ENCODE measurements around the gene INPP5A. TPM values are rescaled to one million over a fixed set of nuclear protein-coding genes. Genes with fewer than 3 reads are reported as not detected.

The INPP5A gene
- total RNA-seq, 2 experiments from 2014 or later: 7.4 to 7.5 TPM

DNA sequence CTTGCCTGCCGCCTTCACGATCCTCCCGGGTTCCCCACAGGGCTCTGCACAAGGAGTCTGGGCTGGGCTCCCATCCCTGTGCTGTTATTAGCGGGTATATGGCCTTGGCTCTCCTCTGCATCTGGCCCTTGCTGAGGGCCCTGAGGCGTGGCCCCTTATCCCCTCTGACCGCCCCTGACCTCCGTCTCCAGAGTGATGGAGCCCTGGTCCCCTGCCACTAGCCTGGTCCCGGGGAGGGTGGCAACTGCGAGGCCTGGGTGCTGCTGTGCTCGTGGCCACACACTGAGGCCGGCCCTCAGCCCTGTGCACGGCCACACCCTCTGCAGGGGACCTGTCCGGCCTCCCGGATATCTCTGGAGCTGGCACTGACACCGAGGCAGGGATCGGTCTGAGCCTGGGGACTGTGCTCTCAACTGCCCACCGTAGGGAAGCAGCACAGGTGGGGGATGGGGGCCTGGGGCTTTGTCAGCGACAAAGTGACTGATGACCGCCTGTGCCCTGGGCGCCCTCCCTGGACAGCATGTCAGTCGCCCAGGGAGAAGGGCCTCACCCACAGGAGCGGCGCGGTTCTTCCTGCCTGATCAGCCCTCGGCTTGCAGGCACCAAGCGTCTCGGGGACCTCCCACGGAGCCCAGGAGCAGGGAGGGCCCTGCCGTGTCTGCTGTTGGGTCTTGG, 176.0 kb downstream of the INPP5A start:
- no peak overlapping the region for H3K4me3 Mint-ChIP-seq
- no peaks in the 10 kb centered on the region for H3K4me1 Mint-ChIP-seq (ENCODE audit: low read depth)
- no peak overlapping the region for H3K27ac Mint-ChIP-seq
- H3K36me3 Mint-ChIP-seq: peaks cover 8% of the 10 kb centered on the region
- H3K9me3 Mint-ChIP-seq: peaks cover 3% of the 10 kb centered on the region
- intact Hi-C loops (cut with micrococcal nuclease): no loop called here
- no peak for DNase-seq
- H3K27me3 Mint-ChIP-seq: no peaks in the 10 kb centered on the region
- CTCF ChIA-PET: no interaction called here
- POLR2A ChIA-PET: no interaction called here

DNA sequence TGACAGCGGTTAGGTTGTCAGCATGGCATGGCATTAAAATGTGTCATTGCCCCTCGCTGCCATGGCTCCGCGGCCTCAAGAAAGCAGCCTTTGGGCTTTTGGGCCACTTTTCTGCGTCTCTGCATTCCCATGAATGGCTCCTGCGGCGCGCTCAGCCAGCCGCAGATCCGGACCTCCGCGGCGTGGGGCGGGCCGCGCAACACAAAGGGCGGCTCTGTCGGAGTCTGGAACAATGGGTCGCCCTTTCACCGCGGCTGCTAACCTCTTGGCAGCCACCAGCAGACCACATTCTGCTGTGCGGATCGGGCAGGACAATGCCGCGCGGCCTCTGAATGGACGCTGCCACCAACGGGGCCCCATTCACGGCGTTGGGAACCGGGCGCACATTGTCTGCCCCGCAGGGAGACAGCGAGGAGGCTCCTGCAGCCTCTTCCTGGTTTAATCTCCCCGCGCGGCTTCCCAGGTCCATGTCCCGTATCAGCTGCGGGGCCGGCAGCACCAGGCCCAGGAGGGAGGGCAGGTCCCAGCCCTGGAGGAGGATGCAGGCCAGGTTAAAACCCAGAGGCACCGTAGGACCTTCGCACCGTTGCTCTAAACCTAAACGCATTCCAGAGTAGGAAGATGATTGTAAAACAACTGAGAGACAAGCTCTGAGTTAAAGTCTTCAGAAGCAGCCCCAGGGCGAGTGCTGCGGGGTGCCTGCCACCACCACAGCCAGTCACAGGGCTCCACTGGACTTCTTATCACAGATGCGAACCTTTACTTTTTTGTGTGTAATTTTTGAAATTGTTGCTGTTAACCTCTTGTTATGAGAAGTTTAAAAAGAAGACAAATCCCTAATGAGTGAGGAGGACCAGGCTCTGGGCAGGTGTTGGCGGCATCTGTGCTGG, 176.8 kb downstream of the INPP5A start:
- no peak overlapping the region for H3K27ac Mint-ChIP-seq
- no peaks in the 10 kb centered on the region for H3K27me3 Mint-ChIP-seq
- H3K36me3 Mint-ChIP-seq: peaks cover 8% of the 10 kb centered on the region
- H3K9me3 Mint-ChIP-seq: peaks cover 3% of the 10 kb centered on the region
- ChIA-PET CTCF (no interaction called here), POLR2A (no interaction called here)
- H3K4me3 Mint-ChIP-seq: no peak overlapping the region
- no peaks in the 10 kb centered on the region for H3K4me1 Mint-ChIP-seq (ENCODE audit: low read depth)
- intact Hi-C loops (cut with micrococcal nuclease): no loop called here
- no peak for DNase-seq

DNA sequence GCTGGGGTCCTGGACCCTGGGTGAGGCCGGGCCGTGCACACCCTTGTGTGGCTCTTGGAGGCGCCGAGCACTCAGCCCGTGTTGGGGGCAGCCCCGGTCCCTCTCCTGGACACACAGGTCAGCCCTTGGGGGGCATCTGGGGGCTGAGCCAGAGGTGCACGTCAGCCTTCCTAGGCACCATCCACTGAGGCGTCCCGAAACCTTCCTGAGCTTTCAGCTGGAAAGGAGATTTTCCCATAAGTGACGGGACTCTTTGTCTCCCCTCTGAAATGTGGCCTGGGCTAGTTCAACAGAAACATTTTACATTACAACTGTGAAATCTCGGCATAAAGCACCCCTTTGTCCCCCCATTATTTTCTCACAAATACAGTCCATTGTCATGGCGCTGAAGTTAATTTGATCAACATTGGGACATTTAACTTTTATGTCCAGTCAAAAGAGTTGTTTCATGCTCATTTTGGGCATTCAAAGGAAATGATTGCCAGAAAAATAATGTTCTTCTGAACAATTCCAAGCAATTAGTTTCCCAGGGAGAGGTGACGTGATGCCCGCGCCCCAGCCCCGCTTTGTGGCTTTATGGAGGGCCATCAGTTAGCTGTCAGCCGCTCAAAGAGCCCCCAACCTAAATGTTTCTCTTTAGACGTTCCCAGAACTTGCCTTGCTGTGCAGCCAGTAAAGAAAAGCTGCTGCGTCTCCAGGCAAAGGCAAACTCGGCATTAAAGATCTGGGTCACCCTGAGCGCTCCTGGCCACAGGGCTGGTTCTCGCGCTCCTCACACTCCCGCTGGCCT, 177.6 kb downstream of the INPP5A start:
- H3K4me1 Mint-ChIP-seq (ENCODE audit: low read depth): no peaks in the 10 kb centered on the region
- H3K27ac Mint-ChIP-seq: no peak overlapping the region
- no peaks in the 10 kb centered on the region for H3K27me3 Mint-ChIP-seq
- ChIA-PET CTCF (no interaction called here), POLR2A (no interaction called here)
- H3K4me3 Mint-ChIP-seq: no peak overlapping the region
- peaks cover 8% of the 10 kb centered on the region for H3K36me3 Mint-ChIP-seq
- H3K9me3 Mint-ChIP-seq: peaks cover 3% of the 10 kb centered on the region
- DNase-seq: no peak
- intact Hi-C loops (cut with micrococcal nuclease): no loop called here

DNA sequence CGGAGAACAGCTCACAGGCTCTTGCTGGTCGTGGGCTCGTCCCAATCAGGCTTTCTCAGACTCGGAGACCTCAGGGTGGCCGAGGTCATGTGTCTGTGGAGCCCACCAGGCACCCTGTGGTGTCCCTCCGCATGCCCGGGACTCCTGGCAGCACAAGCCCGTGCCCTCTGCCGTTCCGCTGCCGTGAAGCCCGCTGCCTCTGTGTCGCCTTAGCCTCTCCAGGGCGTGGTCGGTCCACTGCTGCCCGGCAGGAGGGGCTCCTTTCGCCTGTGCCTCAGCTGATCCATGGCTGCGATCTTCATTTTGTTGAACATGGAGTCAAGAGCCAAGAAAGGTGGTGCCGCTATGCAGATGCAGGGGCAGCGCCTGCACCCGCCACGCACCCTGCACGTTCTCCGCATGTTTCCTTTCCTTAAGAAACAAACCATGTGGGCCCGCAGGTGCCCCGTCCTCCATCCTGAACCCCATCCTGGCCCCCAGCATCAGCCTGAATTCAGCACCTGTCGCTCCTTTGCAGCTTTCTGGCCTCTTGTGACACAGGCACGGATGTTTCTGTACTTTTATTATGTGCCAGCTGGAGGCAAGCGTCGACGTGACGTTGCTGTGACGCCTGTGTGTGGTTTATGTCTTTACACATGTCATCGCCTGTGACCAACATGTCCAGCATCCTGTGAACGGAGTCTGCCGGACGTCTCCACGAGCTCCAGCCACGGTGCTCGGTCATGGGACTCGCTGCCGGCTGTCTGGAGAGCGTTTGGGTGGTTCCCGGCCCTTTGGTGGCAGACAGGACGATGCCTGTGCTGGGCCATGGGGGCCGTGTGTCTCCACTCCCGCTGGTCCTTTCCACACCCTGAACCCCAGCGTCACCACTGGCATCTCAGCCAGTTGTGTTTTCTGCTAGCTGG, 178.4 kb downstream of the INPP5A start:
- Mint-ChIP-seq H3K36me3 (peaks cover 5% of the 10 kb centered on the region), H3K27ac (no peak overlapping the region), H3K4me1 (ENCODE audit: low read depth) (no peaks in the 10 kb centered on the region), H3K27me3 (no peaks in the 10 kb centered on the region), H3K9me3 (peaks cover 3% of the 10 kb centered on the region), H3K4me3 (no peak overlapping the region)
- intact Hi-C loops (cut with micrococcal nuclease): no loop called here
- ChIA-PET POLR2A (no interaction called here), CTCF (no interaction called here)
- DNase-seq: no peak

DNA sequence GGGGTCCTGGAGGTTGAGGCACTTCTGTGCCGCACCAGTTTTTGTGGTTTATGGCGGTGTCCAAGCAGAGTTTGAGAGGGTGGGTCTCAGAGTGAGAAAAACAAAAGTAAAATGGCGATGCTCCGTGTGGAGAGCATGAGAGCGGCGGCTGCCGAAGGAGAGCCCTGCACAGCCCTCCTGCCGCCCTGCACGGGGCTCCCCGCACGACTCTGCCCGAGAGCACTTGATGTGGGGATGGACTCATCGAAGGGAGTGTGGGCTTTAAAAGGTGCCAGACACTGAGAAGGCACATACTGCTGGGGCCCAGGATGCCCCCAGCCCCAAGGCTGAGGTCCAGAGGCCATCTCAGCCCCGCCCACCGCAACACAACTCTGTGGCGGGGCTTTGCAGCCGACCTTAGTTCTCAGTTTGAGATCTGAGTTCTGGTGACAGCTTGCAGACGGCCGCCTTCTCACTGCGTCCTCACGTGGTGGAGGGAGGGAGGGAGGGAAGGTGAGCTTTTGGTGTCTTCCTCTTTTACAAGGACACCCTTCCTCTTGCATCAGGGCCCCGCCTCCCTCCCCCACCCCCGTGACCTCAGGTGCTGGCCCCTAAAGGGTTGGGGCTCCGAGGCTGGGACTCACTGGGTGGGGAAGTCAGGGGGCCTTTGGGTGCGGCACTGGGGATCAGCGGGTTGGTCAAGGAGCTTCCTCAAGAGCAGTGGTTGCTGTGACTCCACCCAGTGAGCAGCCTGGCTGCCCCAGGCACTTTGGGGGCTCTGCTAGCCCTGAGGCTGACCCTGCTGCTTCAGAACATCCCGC, 179.3 kb downstream of the INPP5A start:
- Mint-ChIP-seq H3K36me3 (peaks cover 5% of the 10 kb centered on the region), H3K27me3 (no peaks in the 10 kb centered on the region), H3K27ac (no peak overlapping the region), H3K4me3 (no peak overlapping the region), H3K4me1 (ENCODE audit: low read depth) (no peaks in the 10 kb centered on the region), H3K9me3 (peaks cover 3% of the 10 kb centered on the region)
- DNase-seq: no peak
- CTCF ChIA-PET: no interaction called here
- POLR2A ChIA-PET: no interaction called here
- intact Hi-C loops (cut with micrococcal nuclease): no loop called here

DNA sequence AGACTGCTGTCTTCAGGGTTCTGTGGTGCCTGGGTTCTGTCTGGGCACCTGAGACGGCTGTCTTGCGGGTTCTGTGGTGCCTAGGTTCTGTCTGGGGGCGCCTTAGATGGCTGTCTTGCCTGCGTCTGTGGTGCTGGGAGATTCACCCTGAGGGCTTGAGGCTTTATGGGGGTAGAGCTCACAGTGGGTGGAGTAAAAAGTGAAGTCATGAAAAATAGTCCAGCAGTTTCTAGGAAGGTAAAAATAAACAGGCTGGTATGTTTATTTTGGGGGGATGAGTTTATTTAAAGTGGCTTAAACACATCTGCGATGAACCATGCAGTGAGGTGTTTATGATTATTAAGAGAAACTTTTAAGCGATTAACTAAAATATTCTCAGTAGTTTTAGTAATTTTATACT, 184.1 kb downstream of the INPP5A start:
- no peaks in the 10 kb centered on the region for H3K4me1 Mint-ChIP-seq (ENCODE audit: low read depth)
- no peaks in the 10 kb centered on the region for H3K27me3 Mint-ChIP-seq
- DNase-seq: no peak
- no peak overlapping the region for H3K4me3 Mint-ChIP-seq
- CTCF ChIA-PET: no interaction called here
- H3K27ac Mint-ChIP-seq: no peak overlapping the region
- H3K9me3 Mint-ChIP-seq: no peaks in the 10 kb centered on the region
- POLR2A ChIA-PET: no interaction called here
- H3K36me3 Mint-ChIP-seq: no peaks in the 10 kb centered on the region
- intact Hi-C loops (cut with micrococcal nuclease): no loop called here

DNA sequence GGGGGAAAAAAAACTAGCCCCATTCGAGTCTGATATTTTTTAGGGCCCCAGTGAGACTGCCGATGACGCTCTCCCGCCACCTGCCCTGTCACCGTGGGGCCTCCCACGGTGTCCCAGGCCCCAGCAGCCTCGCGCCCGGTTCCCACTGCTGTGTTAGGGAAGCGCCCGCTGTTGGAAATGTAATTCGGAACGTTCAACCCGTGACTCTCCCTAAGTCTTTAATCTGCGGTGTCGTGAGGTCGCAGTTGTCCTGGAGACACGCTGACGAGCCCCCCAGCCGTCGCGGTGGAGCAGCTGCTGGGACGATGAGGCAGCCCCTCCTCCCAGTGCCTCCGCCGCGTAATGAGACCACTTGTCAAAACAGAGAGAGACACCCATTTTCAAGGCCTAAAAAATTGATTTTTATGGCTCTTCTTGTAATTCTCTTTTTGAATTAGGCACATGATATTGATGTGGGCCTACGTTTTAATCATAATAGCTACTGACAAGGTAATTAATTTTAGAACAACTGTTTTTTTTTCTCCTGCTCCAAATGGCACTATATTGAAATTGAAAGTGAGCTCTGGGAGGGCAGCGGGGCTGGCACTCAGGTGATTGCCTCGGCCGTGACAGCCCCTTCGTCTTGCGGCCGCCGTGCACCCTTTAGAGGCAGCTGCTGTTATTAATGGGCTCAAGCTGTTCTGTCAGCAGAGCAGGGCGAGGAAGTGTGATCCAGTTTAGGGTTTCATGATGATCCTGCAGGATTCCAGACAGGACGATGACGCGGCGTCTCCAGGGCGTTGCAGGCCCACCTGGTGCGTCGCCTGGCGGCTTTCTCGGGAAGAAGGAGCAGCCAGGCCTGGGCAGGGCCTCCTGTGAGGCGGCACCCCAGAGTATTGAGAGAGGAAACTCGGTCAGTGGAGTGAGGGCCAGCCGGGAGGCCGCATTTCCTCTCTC, 185.1 kb downstream of the INPP5A start:
- POLR2A ChIA-PET: no interaction called here
- Mint-ChIP-seq H3K36me3 (peaks cover 2% of the 10 kb centered on the region), H3K4me3 (no peak overlapping the region), H3K4me1 (ENCODE audit: low read depth) (no peaks in the 10 kb centered on the region), H3K27ac (no peak overlapping the region), H3K27me3 (no peaks in the 10 kb centered on the region), H3K9me3 (no peaks in the 10 kb centered on the region)
- DNase-seq: no peak
- CTCF ChIA-PET: no interaction called here
- intact Hi-C loops (cut with micrococcal nuclease): no loop called here

DNA sequence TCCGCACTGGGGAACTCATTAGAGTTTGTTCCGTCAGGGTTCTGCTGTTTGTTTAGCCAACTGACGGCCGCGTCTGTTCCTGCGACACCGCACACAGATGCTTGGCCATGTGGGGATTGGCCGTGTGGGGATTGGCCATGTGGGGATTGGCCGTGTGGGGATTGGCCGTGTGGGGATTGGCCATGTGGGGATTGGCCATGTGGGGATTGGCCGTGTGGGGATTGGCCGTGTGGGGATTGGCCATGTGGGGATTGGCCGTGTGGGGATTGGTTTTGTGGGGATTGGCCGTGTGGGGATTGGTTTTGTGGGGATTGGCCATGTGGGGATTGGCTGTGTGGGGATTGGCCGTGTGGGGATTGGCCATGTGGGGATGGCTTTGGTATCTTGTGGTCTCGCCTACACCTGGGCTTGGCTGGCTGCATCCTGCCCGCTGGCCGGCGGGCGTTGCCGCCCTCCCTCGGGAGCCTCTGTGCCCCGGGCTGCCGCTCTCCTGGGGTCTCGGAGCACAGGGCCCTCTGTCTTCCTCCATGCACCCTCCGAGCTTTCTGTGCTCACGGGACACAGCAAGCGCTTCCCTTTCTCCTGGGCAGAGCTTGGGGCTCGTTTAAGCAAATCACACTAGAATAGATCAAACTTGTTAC, 185.9 kb downstream of the INPP5A start:
- CTCF ChIA-PET: no interaction called here
- Mint-ChIP-seq H3K27me3 (no peaks in the 10 kb centered on the region), H3K4me3 (no peak overlapping the region), H3K9me3 (no peaks in the 10 kb centered on the region), H3K36me3 (peaks cover 2% of the 10 kb centered on the region), H3K4me1 (ENCODE audit: low read depth) (no peaks in the 10 kb centered on the region), H3K27ac (no peak overlapping the region)
- POLR2A ChIA-PET: no interaction called here
- intact Hi-C loops (cut with micrococcal nuclease): no loop called here
- no peak for DNase-seq

DNA sequence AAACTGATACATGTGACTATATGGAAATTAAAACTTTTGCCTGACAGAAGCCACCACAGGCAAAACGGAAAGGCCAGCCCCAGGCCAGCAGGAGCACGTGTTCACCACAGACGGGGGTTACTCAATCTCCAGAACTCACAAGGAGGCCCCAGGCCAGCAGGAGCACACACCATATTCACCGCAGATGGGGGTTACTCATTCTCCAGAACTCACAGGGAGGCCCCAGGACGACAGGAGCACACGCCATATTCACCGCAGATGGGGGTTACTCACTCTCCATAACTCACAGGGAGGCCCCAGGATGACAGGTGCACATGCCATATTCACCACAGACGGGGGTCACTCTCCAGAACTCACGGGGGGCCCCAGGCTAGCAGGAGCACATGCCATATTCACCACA, 186.9 kb downstream of the INPP5A start:
- CTCF ChIA-PET: no interaction called here
- Mint-ChIP-seq H3K27ac (no peak overlapping the region), H3K27me3 (no peaks in the 10 kb centered on the region), H3K36me3 (peaks cover 2% of the 10 kb centered on the region), H3K4me3 (no peak overlapping the region), H3K9me3 (no peaks in the 10 kb centered on the region), H3K4me1 (ENCODE audit: low read depth) (no peaks in the 10 kb centered on the region)
- POLR2A ChIA-PET: no interaction called here
- intact Hi-C loops (cut with micrococcal nuclease): no loop called here
- no peak for DNase-seq

DNA sequence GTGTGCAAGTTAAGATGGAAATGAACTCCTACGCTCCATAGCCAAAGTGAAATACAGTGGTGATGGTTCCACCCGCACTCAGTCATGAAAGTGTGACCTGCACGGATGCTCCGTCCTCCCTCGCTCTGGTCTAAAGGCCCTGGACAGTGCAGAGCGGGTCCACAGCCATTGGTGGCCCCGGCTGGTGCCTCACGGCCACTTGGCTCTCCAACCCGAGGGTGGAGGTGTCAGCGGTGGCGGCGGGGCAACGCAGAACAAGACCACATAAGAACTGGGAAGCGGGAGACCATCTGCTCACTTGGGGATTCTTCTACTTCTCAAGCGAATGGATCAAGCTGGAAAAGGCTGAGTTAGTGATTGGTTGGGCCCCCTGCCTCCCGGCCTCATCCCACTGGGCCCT, 187.6 kb downstream of the INPP5A start:
- CTCF ChIA-PET: no interaction called here
- Mint-ChIP-seq H3K4me1 (ENCODE audit: low read depth) (no peaks in the 10 kb centered on the region), H3K4me3 (no peak overlapping the region), H3K27me3 (no peaks in the 10 kb centered on the region), H3K36me3 (peaks cover 2% of the 10 kb centered on the region), H3K27ac (no peak overlapping the region), H3K9me3 (no peaks in the 10 kb centered on the region)
- intact Hi-C loops (cut with micrococcal nuclease): no loop called here
- DNase-seq: no peak
- POLR2A ChIA-PET: no interaction called here
